NB4 (cell line): ENCODE results near the gene PEF1.

Experiments
- DNase-seq: peaks from one replicate; pipeline ENCODE4 v3.0.0; 2010; ENCODE audit warnings: low read depth
- H3K4me3 ChIP-seq: one replicate; pipeline ENCODE4 v1.5.1; 2011; ENCODE audit warnings: mild to moderate bottlenecking, low read depth, low read length, moderate library complexity
- CTCF ChIP-seq: IDR thresholded peaks from one replicate; pipeline ENCODE4 v1.5.1; 2012; ENCODE audit warnings: low read depth, low read length
- MAX ChIP-seq: IDR thresholded peaks from 2 replicates; pipeline ENCODE4 v1.6.1; 2011; ENCODE audit warnings: low read depth, low read length
- MYC ChIP-seq: IDR thresholded peaks from 2 replicates; pipeline ENCODE4 v1.6.1; 2011; ENCODE audit warnings: low read depth, low read length
- POLR2A ChIP-seq: IDR thresholded peaks from 2 replicates; pipeline ENCODE4 v1.6.1; 2011; ENCODE audit warnings: mild to moderate bottlenecking; ENCODE audit not compliant: insufficient read length; ENCODE audit errors: extremely low read depth

Gene PEF1

GRCh38 chr1:31615939-31616338 is 28.7 kb downstream of the PEF1 start:
- no peak overlapping the region for H3K4me3 ChIP-seq
- DNase-seq = no peak
- no peak for TF ChIP-seq POLR2A
- TF ChIP-seq MAX = no peak
- no peak for TF ChIP-seq CTCF
- no peak for TF ChIP-seq MYC

- no peak overlapping the region for H3K4me3 ChIP-seq
- TF ChIP-seq MAX = no peak
- TF ChIP-seq MYC = no peak
- no peak for TF ChIP-seq CTCF
- no peak for TF ChIP-seq POLR2A
- DNase-seq = no peak
These were observed 29.3 kb downstream of the PEF1 start for GRCh38 chr1:31615414-31615813.

GRCh38 chr1:31614414-31615005 is 30.2 kb downstream of the PEF1 start:
- TF ChIP-seq MYC (no peak), CTCF (no peak), MAX (no peak), POLR2A (no peak)
- no peak for DNase-seq
- H3K4me3 ChIP-seq = no peak overlapping the region

- TF ChIP-seq POLR2A (no peak), MYC (no peak), CTCF (no peak), MAX (no peak)
- no peak overlapping the region for H3K4me3 ChIP-seq
- DNase-seq = no peak
These were observed 35.1 kb downstream of the PEF1 start for GRCh38 chr1:31609514-31610118.

- no peak for DNase-seq
- TF ChIP-seq MYC (no peak), POLR2A (no peak), CTCF (no peak), MAX (no peak)
- H3K4me3 ChIP-seq = no peak overlapping the region
These were observed 37.3 kb downstream of the PEF1 start for GRCh38 chr1:31607360-31607759.
